SK-N-SH (cell line): ENCODE measurements around the gene NPAS1. TPM values are rescaled to one million over a fixed set of nuclear protein-coding genes. Genes with fewer than 3 reads are reported as not detected.

Experiments used
- EP300 ChIP-seq, 2 experiments: IDR thresholded peaks; 2 replicates each; pipeline versions ENCODE4 v1.4.0 to v1.6.1; 2012; ENCODE audit warnings: borderline replicate concordance in 1 of 2, low read depth in 1 of 2, low read length in 1 of 2
- EZH2phosphoT487 ChIP-seq: fragments of 200-600 bp; sonication (generic); IDR thresholded peaks from 2 replicates; pipeline ENCODE4 v1.6.1; 2017; ENCODE audit warnings: low read depth, mixed run types, mild to moderate bottlenecking, antibody characterized with exemption, moderate library complexity, borderline replicate concordance
- FOSL2 ChIP-seq: IDR thresholded peaks from 2 replicates; pipeline ENCODE4 v1.4.0; 2012; ENCODE audit warnings: low read depth, mild to moderate bottlenecking, moderate library complexity, borderline replicate concordance
- FOXJ3 ChIP-seq: sonication (generic); formaldehyde crosslinking; IDR thresholded peaks from 2 replicates; pipeline ENCODE4 v1.5.1; 2020; ENCODE audit warnings: mild to moderate bottlenecking, missing genetic modification reagents
- FOXM1 ChIP-seq: IDR thresholded peaks from 2 replicates; pipeline ENCODE4 v1.4.0; 2012; ENCODE audit warnings: low read depth, mild to moderate bottlenecking
- GABPA ChIP-seq: IDR thresholded peaks from 2 replicates; pipeline ENCODE4 v1.4.0; 2012; ENCODE audit warnings: low read depth, mild to moderate bottlenecking
- MEF2A ChIP-seq: IDR thresholded peaks from 2 replicates; pipeline ENCODE4 v1.4.0; 2012; ENCODE audit warnings: low read depth, borderline replicate concordance
- NRF1 ChIP-seq: IDR thresholded peaks from 2 replicates; pipeline ENCODE4 v1.6.1; 2012; ENCODE audit warnings: low read depth, mild to moderate bottlenecking, low read length
- POLR2AphosphoS5 ChIP-seq: IDR thresholded peaks from 2 replicates; pipeline ENCODE4 v1.6.1; 2012; ENCODE audit warnings: low read depth, low read length
- RAD21 ChIP-seq: IDR thresholded peaks from 2 replicates; pipeline ENCODE4 v1.6.1; 2012; ENCODE audit warnings: mild to moderate bottlenecking, low read length
- RFX5 ChIP-seq: IDR thresholded peaks from 2 replicates; pipeline ENCODE4 v1.6.1; 2012; ENCODE audit warnings: mild to moderate bottlenecking, improper control_type of control experiment, low read length
- RXRA ChIP-seq: IDR thresholded peaks from 2 replicates; pipeline ENCODE4 v1.4.0; 2012; ENCODE audit warnings: low read depth, mild to moderate bottlenecking, borderline replicate concordance
- SIN3A ChIP-seq: IDR thresholded peaks from 2 replicates; pipeline ENCODE4 v1.6.1; 2012; ENCODE audit warnings: low read depth, mild to moderate bottlenecking, low read length, moderate library complexity, borderline replicate concordance
- SMC3 ChIP-seq: IDR thresholded peaks from 2 replicates; pipeline ENCODE4 v1.6.1; 2012; ENCODE audit warnings: low read depth, low read length, improper control_type of control experiment
- TCF12 ChIP-seq: IDR thresholded peaks from 2 replicates; pipeline ENCODE4 v1.4.0; 2012
- TEAD4 ChIP-seq: IDR thresholded peaks from 2 replicates; pipeline ENCODE4 v1.4.0; 2012; ENCODE audit warnings: mild to moderate bottlenecking, borderline replicate concordance; ENCODE audit not compliant: insufficient read depth
- YY1 ChIP-seq: IDR thresholded peaks from 2 replicates; pipeline ENCODE4 v1.4.0; 2012; ENCODE audit warnings: low read depth, mild to moderate bottlenecking
- ZBTB33 ChIP-seq: IDR thresholded peaks from 2 replicates; pipeline ENCODE4 v1.4.0; 2012; ENCODE audit warnings: low read depth, borderline replicate concordance
- polyA plus RNA-seq, 3 experiments: library from polyadenylated mRNA; depleted of rRNA; stranded (reverse); fragments of >200 nt; gene quantifications; 2 replicates each; pipeline ENCODE4 v1.2.3, GENCODE V29; 2012
- TF ChIP-seq, protein P1 (sequence below): fragments of 150-350 bp; IDR thresholded peaks from 2 replicates; pipeline ENCODE4 v1.6.1; 2016; ENCODE audit warnings: mild to moderate bottlenecking, low read depth, low read length
- TF ChIP-seq, protein P2 (sequence below): IDR thresholded peaks from 2 replicates; pipeline ENCODE4; 2012
- TF ChIP-seq, protein P3 (sequence below): IDR thresholded peaks from 2 replicates; pipeline ENCODE4 v1.6.1; 2012; ENCODE audit warnings: mild to moderate bottlenecking, low read depth, low read length, moderate library complexity

The NPAS1 gene
- polyA plus RNA-seq, 1 of the 3 experiments (the other 2 are of a cell fraction): 1.1 TPM

- TF ChIP-seq RFX5: 0 out of 2 replicates have a peak, but pooled peaks have one; percentile 41
- no peak for TF ChIP-seq POLR2AphosphoS5
- no peak for TF ChIP-seq YY1
- TF ChIP-seq, protein P1, sequence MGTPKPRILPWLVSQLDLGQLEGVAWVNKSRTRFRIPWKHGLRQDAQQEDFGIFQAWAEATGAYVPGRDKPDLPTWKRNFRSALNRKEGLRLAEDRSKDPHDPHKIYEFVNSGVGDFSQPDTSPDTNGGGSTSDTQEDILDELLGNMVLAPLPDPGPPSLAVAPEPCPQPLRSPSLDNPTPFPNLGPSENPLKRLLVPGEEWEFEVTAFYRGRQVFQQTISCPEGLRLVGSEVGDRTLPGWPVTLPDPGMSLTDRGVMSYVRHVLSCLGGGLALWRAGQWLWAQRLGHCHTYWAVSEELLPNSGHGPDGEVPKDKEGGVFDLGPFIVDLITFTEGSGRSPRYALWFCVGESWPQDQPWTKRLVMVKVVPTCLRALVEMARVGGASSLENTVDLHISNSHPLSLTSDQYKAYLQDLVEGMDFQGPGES: no peak
- no peak for TF ChIP-seq RXRA
- TF ChIP-seq FOXJ3 (CRISPR knock-in tag): no peak
- TF ChIP-seq, protein P2, sequence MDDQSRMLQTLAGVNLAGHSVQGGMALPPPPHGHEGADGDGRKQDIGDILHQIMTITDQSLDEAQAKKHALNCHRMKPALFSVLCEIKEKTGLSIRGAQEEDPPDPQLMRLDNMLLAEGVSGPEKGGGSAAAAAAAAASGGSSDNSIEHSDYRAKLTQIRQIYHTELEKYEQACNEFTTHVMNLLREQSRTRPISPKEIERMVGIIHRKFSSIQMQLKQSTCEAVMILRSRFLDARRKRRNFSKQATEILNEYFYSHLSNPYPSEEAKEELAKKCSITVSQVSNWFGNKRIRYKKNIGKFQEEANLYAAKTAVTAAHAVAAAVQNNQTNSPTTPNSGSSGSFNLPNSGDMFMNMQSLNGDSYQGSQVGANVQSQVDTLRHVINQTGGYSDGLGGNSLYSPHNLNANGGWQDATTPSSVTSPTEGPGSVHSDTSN: no peak
- no peak for TF ChIP-seq TEAD4
- TF ChIP-seq GABPA: no peak
- TF ChIP-seq, protein P3, sequence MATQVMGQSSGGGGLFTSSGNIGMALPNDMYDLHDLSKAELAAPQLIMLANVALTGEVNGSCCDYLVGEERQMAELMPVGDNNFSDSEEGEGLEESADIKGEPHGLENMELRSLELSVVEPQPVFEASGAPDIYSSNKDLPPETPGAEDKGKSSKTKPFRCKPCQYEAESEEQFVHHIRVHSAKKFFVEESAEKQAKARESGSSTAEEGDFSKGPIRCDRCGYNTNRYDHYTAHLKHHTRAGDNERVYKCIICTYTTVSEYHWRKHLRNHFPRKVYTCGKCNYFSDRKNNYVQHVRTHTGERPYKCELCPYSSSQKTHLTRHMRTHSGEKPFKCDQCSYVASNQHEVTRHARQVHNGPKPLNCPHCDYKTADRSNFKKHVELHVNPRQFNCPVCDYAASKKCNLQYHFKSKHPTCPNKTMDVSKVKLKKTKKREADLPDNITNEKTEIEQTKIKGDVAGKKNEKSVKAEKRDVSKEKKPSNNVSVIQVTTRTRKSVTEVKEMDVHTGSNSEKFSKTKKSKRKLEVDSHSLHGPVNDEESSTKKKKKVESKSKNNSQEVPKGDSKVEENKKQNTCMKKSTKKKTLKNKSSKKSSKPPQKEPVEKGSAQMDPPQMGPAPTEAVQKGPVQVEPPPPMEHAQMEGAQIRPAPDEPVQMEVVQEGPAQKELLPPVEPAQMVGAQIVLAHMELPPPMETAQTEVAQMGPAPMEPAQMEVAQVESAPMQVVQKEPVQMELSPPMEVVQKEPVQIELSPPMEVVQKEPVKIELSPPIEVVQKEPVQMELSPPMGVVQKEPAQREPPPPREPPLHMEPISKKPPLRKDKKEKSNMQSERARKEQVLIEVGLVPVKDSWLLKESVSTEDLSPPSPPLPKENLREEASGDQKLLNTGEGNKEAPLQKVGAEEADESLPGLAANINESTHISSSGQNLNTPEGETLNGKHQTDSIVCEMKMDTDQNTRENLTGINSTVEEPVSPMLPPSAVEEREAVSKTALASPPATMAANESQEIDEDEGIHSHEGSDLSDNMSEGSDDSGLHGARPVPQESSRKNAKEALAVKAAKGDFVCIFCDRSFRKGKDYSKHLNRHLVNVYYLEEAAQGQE: no peak
- no peak for TF ChIP-seq TCF12
- no peak for TF ChIP-seq FOSL2
- TF ChIP-seq SMC3: peak; percentile 95
- TF ChIP-seq RAD21: peak; percentile 96
- TF ChIP-seq EP300 (IDR thresholded peaks at IDR 0.05; ENCODE audit: borderline replicate concordance in 1 of 2, low read depth in 1 of 2, low read length in 1 of 2): no peak; a peak in 1 of 4 replicates
- 0 out of 2 replicates have a peak, but pooled peaks have one; percentile 34 for TF ChIP-seq SIN3A
- TF ChIP-seq NRF1: no peak
- no peak for TF ChIP-seq EZH2phosphoT487
- no peak for TF ChIP-seq FOXM1
- TF ChIP-seq MEF2A: no peak
- no peak for TF ChIP-seq ZBTB33
Measured at GRCh38 chr19:46990991-46991676, 28.5 kb upstream of the NPAS1 start (continued).
